Memory B cell (primary cell): ENCODE measurements around the gene QKI.

Experiments used
- ATAC-seq: fragments of 150-1000 bp; cut with Tn5 transposase; 2 replicates; pipeline ENCODE4 v1.10.0; 2021; ENCODE audit warnings: low read depth, mild to moderate bottlenecking, moderate library complexity
- DNase-seq, 2 donors: peaks; one replicate each; pipeline ENCODE4 v3.0.0; 2022; ENCODE audit warnings: low spot score in 2 of 2
- H3K27ac Mint-ChIP-seq: one replicate; pipeline ENCODE4 v1.8.0; 2022; ENCODE audit warnings: mild to moderate bottlenecking, moderate library complexity, mixed read lengths
- H3K27me3 Mint-ChIP-seq: one replicate; pipeline ENCODE4 v1.8.0; 2022; ENCODE audit warnings: mixed read lengths
- H3K36me3 Mint-ChIP-seq: one replicate; pipeline ENCODE4 v1.8.0; 2022; ENCODE audit warnings: mild to moderate bottlenecking, mixed read lengths
- H3K4me1 Mint-ChIP-seq: one replicate; pipeline ENCODE4 v1.8.0; 2022; ENCODE audit warnings: mixed read lengths
- H3K4me3 Mint-ChIP-seq: one replicate; pipeline ENCODE4 v1.8.0; 2022; ENCODE audit warnings: mild to moderate bottlenecking, moderate library complexity, mixed read lengths
- H3K9me3 Mint-ChIP-seq: one replicate; pipeline ENCODE4 v1.8.0; 2022; ENCODE audit warnings: mixed read lengths

QKI gene

DNA sequence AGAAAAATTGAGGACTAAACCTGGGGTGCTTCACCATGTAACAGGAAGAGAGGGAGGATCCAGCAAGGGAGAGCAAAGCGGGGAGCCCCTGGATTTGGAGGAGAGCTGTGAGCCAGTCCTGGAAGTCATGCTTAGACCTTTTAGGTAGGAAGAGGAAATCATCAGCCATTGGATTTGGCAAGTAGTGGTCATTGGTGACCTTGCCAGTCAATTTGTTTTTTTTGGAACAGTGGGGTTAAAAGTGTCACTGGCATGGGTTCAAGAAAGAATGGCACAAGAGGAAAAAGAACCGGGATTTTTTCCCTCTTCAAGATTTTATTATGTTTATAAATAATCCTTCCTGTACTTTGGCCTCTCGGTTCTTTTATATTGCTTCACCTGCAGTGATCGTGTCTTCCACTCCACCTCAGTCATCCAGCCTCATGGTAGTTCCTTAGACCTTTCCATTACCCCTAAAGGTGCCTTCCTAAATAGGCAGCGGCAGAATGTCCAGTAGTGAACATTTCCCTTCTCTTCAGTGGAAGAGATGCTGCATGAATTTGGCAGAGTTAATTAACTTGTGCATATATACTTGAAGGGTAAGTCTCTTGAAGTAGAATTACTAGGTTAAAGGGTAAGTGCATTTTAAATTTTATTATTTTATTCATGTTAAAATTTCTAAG, 124.7 kb downstream of the QKI start:
- H3K9me3 Mint-ChIP-seq = no peaks in the 10 kb centered on the region
- ATAC-seq = no peak
- H3K27me3 Mint-ChIP-seq = no peaks in the 10 kb centered on the region
- no peak overlapping the region for H3K27ac Mint-ChIP-seq
- H3K4me1 Mint-ChIP-seq = peaks cover 26% of the 10 kb centered on the region
- peaks cover 26% of the 10 kb centered on the region for H3K36me3 Mint-ChIP-seq
- H3K4me3 Mint-ChIP-seq = no peak overlapping the region
- DNase-seq = no peak

DNA sequence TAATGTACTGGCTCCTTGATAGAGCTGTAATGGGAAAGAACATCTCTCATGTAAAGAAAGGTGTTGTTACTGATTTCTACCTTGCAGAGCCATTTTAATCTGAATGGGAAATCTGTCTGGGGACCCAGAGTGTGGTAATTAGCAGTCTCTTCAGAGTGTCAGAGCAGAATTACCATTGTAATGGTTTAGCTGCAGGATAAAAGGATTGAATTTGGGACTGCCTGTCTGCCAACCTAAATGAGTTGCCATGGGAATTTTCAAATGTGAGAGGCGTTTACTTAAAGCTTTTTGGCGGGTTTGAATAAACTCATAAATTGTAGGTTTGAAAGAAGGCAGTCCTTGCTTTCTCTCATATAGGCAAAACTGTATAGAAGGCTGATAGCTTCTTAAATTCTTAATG, 128.8 kb downstream of the QKI start:
- Mint-ChIP-seq H3K4me3 (no peak overlapping the region), H3K9me3 (no peaks in the 10 kb centered on the region), H3K4me1 (peaks cover 20% of the 10 kb centered on the region), H3K27ac (no peak overlapping the region), H3K27me3 (no peaks in the 10 kb centered on the region), H3K36me3 (peaks cover 17% of the 10 kb centered on the region)
- DNase-seq (no peak), ATAC-seq (no peak)

- H3K27me3 Mint-ChIP-seq = no peaks in the 10 kb centered on the region
- no peaks in the 10 kb centered on the region for H3K9me3 Mint-ChIP-seq
- H3K36me3 Mint-ChIP-seq = peaks cover 15% of the 10 kb centered on the region
- no peak overlapping the region for H3K4me3 Mint-ChIP-seq
- no peak overlapping the region for H3K27ac Mint-ChIP-seq
- DNase-seq (no peak), ATAC-seq (no peak)
- peaks cover 16% of the 10 kb centered on the region for H3K4me1 Mint-ChIP-seq
Observed at GRCh38 chr6:163545370-163545769, 130.9 kb downstream of the QKI start.

- Mint-ChIP-seq H3K27me3 (no peaks in the 10 kb centered on the region), H3K36me3 (peaks cover 19% of the 10 kb centered on the region), H3K9me3 (no peaks in the 10 kb centered on the region), H3K27ac (no peak overlapping the region), H3K4me1 (peaks cover 7% of the 10 kb centered on the region), H3K4me3 (no peak overlapping the region)
- DNase-seq (no peak), ATAC-seq (no peak)
Observed at GRCh38 chr6:163547287-163547686, 132.8 kb downstream of the QKI start.

GRCh38 chr6:163548624-163549023, 134.1 kb downstream of the QKI start:
- DNase-seq (no peak), ATAC-seq (no peak)
- H3K4me1 Mint-ChIP-seq = peaks cover 7% of the 10 kb centered on the region
- no peak overlapping the region for H3K27ac Mint-ChIP-seq
- no peaks in the 10 kb centered on the region for H3K27me3 Mint-ChIP-seq
- no peaks in the 10 kb centered on the region for H3K9me3 Mint-ChIP-seq
- H3K36me3 Mint-ChIP-seq = peaks cover 23% of the 10 kb centered on the region
- no peak overlapping the region for H3K4me3 Mint-ChIP-seq

- no peak for ATAC-seq
- DNase-seq = no peak
- H3K27me3 Mint-ChIP-seq = no peaks in the 10 kb centered on the region
- peaks cover 3% of the 10 kb centered on the region for H3K4me1 Mint-ChIP-seq
- no peak overlapping the region for H3K4me3 Mint-ChIP-seq
- H3K27ac Mint-ChIP-seq = no peak overlapping the region
- H3K9me3 Mint-ChIP-seq = peaks cover 5% of the 10 kb centered on the region
- H3K36me3 Mint-ChIP-seq = peaks cover 34% of the 10 kb centered on the region
Observed at GRCh38 chr6:163554032-163554431, 139.5 kb downstream of the QKI start.

- Mint-ChIP-seq H3K4me1 (peaks cover 3% of the 10 kb centered on the region), H3K9me3 (peaks cover 5% of the 10 kb centered on the region), H3K4me3 (no peak overlapping the region), H3K27ac (peak overlapping the region; percentile 1), H3K27me3 (no peaks in the 10 kb centered on the region), H3K36me3 (peaks cover 35% of the 10 kb centered on the region)
- DNase-seq (peak; percentile 16), ATAC-seq (peak; percentile 26)
Observed at GRCh38 chr6:163554663-163555062, 140.1 kb downstream of the QKI start.

GRCh38 chr6:163559661-163560060, 145.1 kb downstream of the QKI start:
- Mint-ChIP-seq H3K27ac (no peak overlapping the region), H3K27me3 (no peaks in the 10 kb centered on the region), H3K4me3 (no peak overlapping the region), H3K4me1 (peaks cover 3% of the 10 kb centered on the region), H3K9me3 (peaks cover 5% of the 10 kb centered on the region), H3K36me3 (peaks cover 32% of the 10 kb centered on the region)
- no peak for ATAC-seq
- no peak for DNase-seq

- Mint-ChIP-seq H3K4me1 (peaks cover 3% of the 10 kb centered on the region), H3K27ac (no peak overlapping the region), H3K27me3 (no peaks in the 10 kb centered on the region), H3K9me3 (no peaks in the 10 kb centered on the region), H3K36me3 (peaks cover 27% of the 10 kb centered on the region), H3K4me3 (no peak overlapping the region)
- ATAC-seq (no peak), DNase-seq (no peak)
Observed at GRCh38 chr6:163563318-163563717, 148.8 kb downstream of the QKI start.

DNA sequence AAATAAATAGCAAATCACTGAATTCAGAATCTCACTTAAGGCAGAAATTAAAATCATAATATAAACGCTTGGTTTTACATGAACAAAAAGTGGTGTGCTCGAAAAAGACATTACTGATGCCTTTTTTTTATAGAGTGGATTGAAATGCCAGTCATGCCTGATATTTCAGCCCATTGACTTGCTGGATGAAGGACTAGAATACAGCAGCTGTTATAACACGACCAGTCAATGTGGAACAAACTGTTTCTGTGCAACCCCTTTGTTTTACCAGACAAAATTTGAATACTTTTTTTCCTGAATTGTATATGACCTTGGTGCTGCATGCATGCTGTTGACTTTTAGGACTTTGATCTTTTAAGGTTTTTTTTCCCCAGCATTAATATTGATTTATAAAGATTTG, 150.0 kb downstream of the QKI start:
- Mint-ChIP-seq H3K4me1 (peaks cover 3% of the 10 kb centered on the region), H3K27ac (no peak overlapping the region), H3K36me3 (peaks cover 19% of the 10 kb centered on the region), H3K9me3 (no peaks in the 10 kb centered on the region), H3K27me3 (no peaks in the 10 kb centered on the region), H3K4me3 (no peak overlapping the region)
- no peak for ATAC-seq
- no peak for DNase-seq

DNA sequence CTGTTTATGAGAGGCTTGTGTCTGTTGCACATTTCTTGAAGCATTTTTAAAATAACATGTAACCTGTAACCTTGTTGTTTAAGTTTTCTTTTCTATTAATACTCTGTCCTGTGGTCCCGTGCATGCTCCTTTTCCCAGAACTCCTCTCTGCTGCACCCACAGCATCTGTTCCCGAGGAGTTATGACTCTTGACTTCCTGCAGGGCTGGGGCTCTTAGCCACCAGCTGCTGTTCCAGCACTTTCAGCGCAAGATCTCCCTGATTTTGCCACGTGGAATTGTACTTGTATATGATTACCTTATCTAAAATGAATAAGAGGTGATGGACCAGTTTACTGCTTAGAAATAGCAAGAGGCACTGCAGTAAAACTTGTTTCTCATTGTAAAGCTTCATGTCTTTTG, 150.6 kb downstream of the QKI start:
- DNase-seq = no peak

DNA sequence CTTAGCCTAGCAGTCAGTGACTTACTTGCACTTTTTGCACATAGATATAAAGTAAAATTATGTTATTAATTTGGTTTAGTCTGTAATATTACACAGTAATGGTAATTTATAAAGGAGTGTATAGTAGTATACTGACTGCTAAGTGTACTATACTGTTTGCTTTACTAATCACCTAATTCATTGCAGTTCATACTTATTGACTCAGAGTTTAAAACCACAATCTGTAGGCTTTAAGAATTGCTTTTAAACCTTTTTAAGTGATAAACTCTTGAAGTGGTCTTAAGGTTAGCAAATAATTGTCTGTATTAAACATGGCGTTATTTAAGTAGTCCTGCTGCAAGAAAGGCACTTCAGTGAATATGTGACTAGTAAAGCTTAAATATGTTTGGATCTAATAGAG, 151.5 kb downstream of the QKI start:
- Mint-ChIP-seq H3K4me1 (no peaks in the 10 kb centered on the region), H3K27ac (no peak overlapping the region), H3K36me3 (peaks cover 23% of the 10 kb centered on the region)

More for the DNA sequence above, 150.6 kb downstream of the QKI start:
- Mint-ChIP-seq H3K4me1 (peaks cover 3% of the 10 kb centered on the region), H3K27me3 (no peaks in the 10 kb centered on the region), H3K4me3 (no peak overlapping the region), H3K27ac (no peak overlapping the region), H3K9me3 (no peaks in the 10 kb centered on the region), H3K36me3 (peaks cover 19% of the 10 kb centered on the region)
- ATAC-seq = no peak

GRCh38 chr6:163568275-163568674, 153.8 kb downstream of the QKI start:
- no peak for DNase-seq
- no peaks in the 10 kb centered on the region for H3K4me1 Mint-ChIP-seq
- no peak for ATAC-seq
- H3K4me3 Mint-ChIP-seq = no peak overlapping the region
- H3K36me3 Mint-ChIP-seq = peaks cover 23% of the 10 kb centered on the region
- H3K27ac Mint-ChIP-seq = no peak overlapping the region
- H3K27me3 Mint-ChIP-seq = no peaks in the 10 kb centered on the region
- H3K9me3 Mint-ChIP-seq = no peaks in the 10 kb centered on the region

More for the DNA sequence above, 151.5 kb downstream of the QKI start:
- ATAC-seq (no peak), DNase-seq (no peak)
- H3K4me3 Mint-ChIP-seq = no peak overlapping the region
- H3K9me3 Mint-ChIP-seq = no peaks in the 10 kb centered on the region
- H3K27me3 Mint-ChIP-seq = no peaks in the 10 kb centered on the region

GRCh38 chr6:163570579-163571231, 156.2 kb downstream of the QKI start:
- Mint-ChIP-seq H3K4me1 (no peaks in the 10 kb centered on the region), H3K27ac (no peak overlapping the region), H3K9me3 (no peaks in the 10 kb centered on the region), H3K4me3 (no peak overlapping the region), H3K36me3 (peaks cover 16% of the 10 kb centered on the region), H3K27me3 (no peaks in the 10 kb centered on the region)
- ATAC-seq (no peak), DNase-seq (no peak)

DNA sequence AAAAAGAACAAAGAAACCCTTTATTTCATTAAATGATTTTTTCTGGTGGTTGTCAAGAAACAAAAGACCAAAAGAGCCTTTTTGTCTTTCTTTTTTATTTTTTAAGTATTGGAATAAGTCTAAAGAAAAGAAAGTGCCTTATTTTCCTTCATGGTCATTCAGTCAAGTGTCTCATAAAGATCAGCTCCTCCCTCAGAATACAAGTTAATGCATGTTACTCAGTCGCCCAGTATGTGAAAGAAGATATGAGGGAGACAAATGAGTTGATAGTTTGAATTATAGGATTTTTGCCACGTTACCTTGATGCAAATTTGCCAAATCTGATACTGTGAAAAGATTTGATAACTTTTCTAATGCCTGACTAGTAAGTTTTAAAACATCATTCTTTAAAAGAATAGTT, 157.2 kb downstream of the QKI start:
- H3K4me1 Mint-ChIP-seq = no peaks in the 10 kb centered on the region
- ATAC-seq (no peak), DNase-seq (no peak)
- H3K27ac Mint-ChIP-seq = no peak overlapping the region
- no peaks in the 10 kb centered on the region for H3K27me3 Mint-ChIP-seq
- H3K36me3 Mint-ChIP-seq = peaks cover 14% of the 10 kb centered on the region
- H3K4me3 Mint-ChIP-seq = no peak overlapping the region
- no peaks in the 10 kb centered on the region for H3K9me3 Mint-ChIP-seq
